ENCODE measurements around the gene QPCTL. TPM values are rescaled to one million over a fixed set of nuclear protein-coding genes. Genes with fewer than 3 reads are reported as not detected.

The QPCTL gene
- total and polyA plus RNA-seq, 9 of the 15 experiments (the other 6 are each of a cell fraction or from before 2014, with no cell fraction given) = 0.99 to 31.3 (median 12.7) TPM

DNA sequence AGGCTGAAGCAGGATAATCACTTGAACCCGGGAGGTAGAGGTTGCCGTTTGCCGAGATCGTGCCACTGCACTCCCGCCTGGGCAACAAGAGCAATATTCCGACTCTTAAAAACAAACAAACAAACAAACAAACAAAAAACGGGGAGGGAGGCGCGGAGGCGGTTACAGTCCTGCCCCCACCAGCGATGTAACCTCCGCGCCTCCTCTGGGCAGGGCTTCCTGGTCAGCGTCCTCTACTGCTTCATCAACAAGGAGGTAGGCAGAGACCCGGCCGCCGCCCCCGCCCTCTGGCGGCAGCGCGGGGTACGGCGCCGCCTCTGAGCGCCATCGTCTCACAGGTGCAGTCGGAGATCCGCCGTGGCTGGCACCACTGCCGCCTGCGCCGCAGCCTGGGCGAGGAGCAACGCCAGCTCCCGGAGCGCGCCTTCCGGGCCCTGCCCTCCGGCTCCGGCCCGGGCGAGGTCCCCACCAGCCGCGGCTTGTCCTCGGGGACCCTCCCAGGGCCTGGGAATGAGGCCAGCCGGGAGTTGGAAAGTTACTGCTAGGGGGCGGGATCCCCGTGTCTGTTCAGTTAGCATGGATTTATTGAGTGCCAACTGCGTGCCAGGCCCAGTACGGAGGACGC is 11.0 kb upstream of the QPCTL start (continued):
- TF ChIP-seq, protein P1, sequence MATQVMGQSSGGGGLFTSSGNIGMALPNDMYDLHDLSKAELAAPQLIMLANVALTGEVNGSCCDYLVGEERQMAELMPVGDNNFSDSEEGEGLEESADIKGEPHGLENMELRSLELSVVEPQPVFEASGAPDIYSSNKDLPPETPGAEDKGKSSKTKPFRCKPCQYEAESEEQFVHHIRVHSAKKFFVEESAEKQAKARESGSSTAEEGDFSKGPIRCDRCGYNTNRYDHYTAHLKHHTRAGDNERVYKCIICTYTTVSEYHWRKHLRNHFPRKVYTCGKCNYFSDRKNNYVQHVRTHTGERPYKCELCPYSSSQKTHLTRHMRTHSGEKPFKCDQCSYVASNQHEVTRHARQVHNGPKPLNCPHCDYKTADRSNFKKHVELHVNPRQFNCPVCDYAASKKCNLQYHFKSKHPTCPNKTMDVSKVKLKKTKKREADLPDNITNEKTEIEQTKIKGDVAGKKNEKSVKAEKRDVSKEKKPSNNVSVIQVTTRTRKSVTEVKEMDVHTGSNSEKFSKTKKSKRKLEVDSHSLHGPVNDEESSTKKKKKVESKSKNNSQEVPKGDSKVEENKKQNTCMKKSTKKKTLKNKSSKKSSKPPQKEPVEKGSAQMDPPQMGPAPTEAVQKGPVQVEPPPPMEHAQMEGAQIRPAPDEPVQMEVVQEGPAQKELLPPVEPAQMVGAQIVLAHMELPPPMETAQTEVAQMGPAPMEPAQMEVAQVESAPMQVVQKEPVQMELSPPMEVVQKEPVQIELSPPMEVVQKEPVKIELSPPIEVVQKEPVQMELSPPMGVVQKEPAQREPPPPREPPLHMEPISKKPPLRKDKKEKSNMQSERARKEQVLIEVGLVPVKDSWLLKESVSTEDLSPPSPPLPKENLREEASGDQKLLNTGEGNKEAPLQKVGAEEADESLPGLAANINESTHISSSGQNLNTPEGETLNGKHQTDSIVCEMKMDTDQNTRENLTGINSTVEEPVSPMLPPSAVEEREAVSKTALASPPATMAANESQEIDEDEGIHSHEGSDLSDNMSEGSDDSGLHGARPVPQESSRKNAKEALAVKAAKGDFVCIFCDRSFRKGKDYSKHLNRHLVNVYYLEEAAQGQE (IDR thresholded peaks at IDR 0.05; ENCODE audit: borderline replicate concordance) = peak; percentile 70
- TF ChIP-seq, protein P1 (CRISPR knock-in tag; IDR thresholded peaks at IDR 0.05; ENCODE audit: low read depth) = no peak
- TF ChIP-seq THRAP3 (IDR thresholded peaks at IDR 0.05; ENCODE audit: borderline replicate concordance) (peak; percentile 36; the same call in 1 of the 2 replicates), RBM22 (IDR thresholded peaks at IDR 0.05; ENCODE audit: low read depth, low read length, poor library complexity, severe bottlenecking) (peak; percentile 74), CREM (IDR thresholded peaks at IDR 0.05; ENCODE audit: low read depth) (peak; percentile 59), SMAD4 (CRISPR knock-in tag; conservative IDR thresholded peaks at IDR 0.05) (peak; percentile 71), ZNF644 (tag; IDR thresholded peaks at IDR 0.05; ENCODE audit: low read depth) (no peak), RBFOX2 (IDR thresholded peaks at IDR 0.05; ENCODE audit: low read depth, low read length) (peak; percentile 66), ATF1 (CRISPR knock-in tag; IDR thresholded peaks at IDR 0.05) (no peak), ATF1 (tag; IDR thresholded peaks at IDR 0.05) (peak; percentile 64), KLF13 (tag; IDR thresholded peaks at IDR 0.05; ENCODE audit: borderline replicate concordance, low read depth) (0 out of 2 replicates have a peak, but pooled peaks have one; percentile 24), BCL6 (CRISPR knock-in tag; IDR thresholded peaks at IDR 0.05) (no peak), NCOR1 (IDR thresholded peaks at IDR 0.05) (peak; percentile 46; the same call in 1 of the 2 replicates), MAZ (CRISPR knock-in tag; conservative IDR thresholded peaks at IDR 0.05 in 1 of 2, IDR thresholded peaks at IDR 0.05 in 1 of 2) (peak; percentile 48 to 78; a peak in 3 of 4 replicates), FUS (optimal IDR thresholded peaks at IDR 0.05; ENCODE audit: low read depth, low read length) (no peak), SUPT5H (IDR thresholded peaks at IDR 0.05) (0 out of 2 replicates have a peak, but pooled peaks have one; percentile 39)
- TF ChIP-seq, protein P2, sequence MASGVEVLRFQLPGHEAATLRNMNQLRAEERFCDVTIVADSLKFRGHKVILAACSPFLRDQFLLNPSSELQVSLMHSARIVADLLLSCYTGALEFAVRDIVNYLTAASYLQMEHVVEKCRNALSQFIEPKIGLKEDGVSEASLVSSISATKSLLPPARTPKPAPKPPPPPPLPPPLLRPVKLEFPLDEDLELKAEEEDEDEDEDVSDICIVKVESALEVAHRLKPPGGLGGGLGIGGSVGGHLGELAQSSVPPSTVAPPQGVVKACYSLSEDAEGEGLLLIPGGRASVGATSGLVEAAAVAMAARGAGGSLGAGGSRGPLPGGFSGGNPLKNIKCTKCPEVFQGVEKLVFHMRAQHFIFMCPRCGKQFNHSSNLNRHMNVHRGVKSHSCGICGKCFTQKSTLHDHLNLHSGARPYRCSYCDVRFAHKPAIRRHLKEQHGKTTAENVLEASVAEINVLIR (CRISPR knock-in tag; IDR thresholded peaks at IDR 0.05) = no peak

Measured in K562 (cell line).